PC-9 (cell line): ENCODE data around the gene WNT3.

Experiments used
- EZH2 ChIP-seq: fragments of 200-600 bp; sonication (generic); IDR thresholded peaks from 2 replicates; pipeline ENCODE4 v1.8.0; 2017; ENCODE audit warnings: antibody characterized with exemption, low read depth
- TF ChIP-seq, protein P1 (sequence below): fragments of 200-600 bp; sonication (generic); conservative IDR thresholded peaks from 2 replicates; pipeline ENCODE4 v1.6.1; 2017; ENCODE audit warnings: mixed run types, antibody characterized with exemption, mild to moderate bottlenecking, moderate library complexity

DNA sequence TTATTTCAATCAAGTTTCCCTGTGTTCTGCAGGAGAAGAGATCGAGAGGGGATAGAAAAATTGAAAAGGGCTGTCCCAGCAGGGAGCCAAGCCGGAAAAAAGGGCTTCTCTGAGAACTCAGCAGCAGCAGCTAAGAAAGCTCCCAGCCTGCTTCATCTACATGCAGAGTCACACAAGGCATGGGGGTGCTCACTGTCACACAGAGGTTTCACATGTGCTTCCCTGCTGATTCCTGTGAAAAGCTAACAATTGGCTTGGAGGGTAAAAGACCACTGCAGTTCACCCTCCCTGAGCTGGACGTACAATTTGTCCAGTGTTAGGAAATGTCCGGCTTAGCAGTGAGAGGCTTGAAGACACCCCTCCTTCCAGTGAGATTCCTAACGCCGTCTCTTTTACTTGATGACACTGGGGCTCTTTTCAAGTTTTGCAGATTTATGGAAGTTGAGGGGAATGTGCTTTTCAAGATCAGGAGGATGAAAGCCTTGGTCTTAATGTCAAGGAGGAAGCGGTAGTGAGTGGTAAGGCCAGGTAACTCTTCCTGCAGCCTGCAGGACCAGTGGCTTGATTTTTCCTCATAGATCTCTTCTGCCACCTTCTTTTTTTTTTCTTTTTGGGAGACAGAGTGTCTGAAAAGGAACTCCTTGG lies 85.6 kb downstream of the WNT3 start:
- TF ChIP-seq, protein P1, sequence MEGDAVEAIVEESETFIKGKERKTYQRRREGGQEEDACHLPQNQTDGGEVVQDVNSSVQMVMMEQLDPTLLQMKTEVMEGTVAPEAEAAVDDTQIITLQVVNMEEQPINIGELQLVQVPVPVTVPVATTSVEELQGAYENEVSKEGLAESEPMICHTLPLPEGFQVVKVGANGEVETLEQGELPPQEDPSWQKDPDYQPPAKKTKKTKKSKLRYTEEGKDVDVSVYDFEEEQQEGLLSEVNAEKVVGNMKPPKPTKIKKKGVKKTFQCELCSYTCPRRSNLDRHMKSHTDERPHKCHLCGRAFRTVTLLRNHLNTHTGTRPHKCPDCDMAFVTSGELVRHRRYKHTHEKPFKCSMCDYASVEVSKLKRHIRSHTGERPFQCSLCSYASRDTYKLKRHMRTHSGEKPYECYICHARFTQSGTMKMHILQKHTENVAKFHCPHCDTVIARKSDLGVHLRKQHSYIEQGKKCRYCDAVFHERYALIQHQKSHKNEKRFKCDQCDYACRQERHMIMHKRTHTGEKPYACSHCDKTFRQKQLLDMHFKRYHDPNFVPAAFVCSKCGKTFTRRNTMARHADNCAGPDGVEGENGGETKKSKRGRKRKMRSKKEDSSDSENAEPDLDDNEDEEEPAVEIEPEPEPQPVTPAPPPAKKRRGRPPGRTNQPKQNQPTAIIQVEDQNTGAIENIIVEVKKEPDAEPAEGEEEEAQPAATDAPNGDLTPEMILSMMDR, result no peak
- no peak for TF ChIP-seq EZH2
